GM06990 (cell line): ENCODE results near the gene PCCA.
"Not testable (repeated sequence)": the region's sequence is repeated elsewhere in the genome, so short reads cannot be mapped to it uniquely, and the experiment has no call there.

ENCODE experiments used
- DNase-seq: peaks from one replicate; pipeline ENCODE4 v3.0.0-alpha.2; 2011; ENCODE audit not compliant: insufficient read length; ENCODE audit errors: extremely low read depth
- H3K27me3 ChIP-seq: replicated peaks from 2 replicates; pipeline ENCODE4 v1.6.0; 2011; ENCODE audit warnings: low read length; ENCODE audit not compliant: control insufficient read depth, insufficient read depth
- H3K36me3 ChIP-seq: 2 replicates; pipeline ENCODE4 v1.5.1; 2011; ENCODE audit warnings: low read length; ENCODE audit not compliant: control insufficient read depth, insufficient read depth
- H3K4me3 ChIP-seq: replicated peaks from 2 replicates; pipeline ENCODE4 v1.5.1; 2011; ENCODE audit warnings: low read depth, mild to moderate bottlenecking, control low read depth, low read length
- CTCF ChIP-seq: IDR thresholded peaks from 2 replicates; pipeline ENCODE4 v1.5.1; 2011; ENCODE audit warnings: low read length, control low read depth, mild to moderate bottlenecking, inconsistent platforms; ENCODE audit not compliant: insufficient read depth, poor library complexity, severe bottlenecking

Gene PCCA

GRCh38 chr13:100147825-100148224 lies 58.9 kb downstream of the PCCA start:
- TF ChIP-seq CTCF = no peak
- no peaks in the 10 kb centered on the region for H3K36me3 ChIP-seq
- no peak overlapping the region for H3K4me3 ChIP-seq
- DNase-seq = no peak
- H3K27me3 ChIP-seq = no peaks in the 10 kb centered on the region

GRCh38 chr13:100148422-100148821 lies 59.5 kb downstream of the PCCA start:
- no peak for TF ChIP-seq CTCF
- no peaks in the 10 kb centered on the region for H3K36me3 ChIP-seq
- H3K27me3 ChIP-seq = no peaks in the 10 kb centered on the region
- H3K4me3 ChIP-seq = no peak overlapping the region
- DNase-seq = no peak

- no peak for TF ChIP-seq CTCF
Measured at GRCh38 chr13:100149389-100149788, 60.5 kb downstream of the PCCA start.

GRCh38 chr13:100150711-100151110 lies 61.8 kb downstream of the PCCA start:
- H3K4me3 ChIP-seq, H3K36me3 ChIP-seq, H3K27me3 ChIP-seq, DNase-seq: not testable (repeated sequence)

More at GRCh38 chr13:100149389-100149788, 60.5 kb downstream of the PCCA start:
- DNase-seq = no peak
- no peak overlapping the region for H3K4me3 ChIP-seq
- no peaks in the 10 kb centered on the region for H3K27me3 ChIP-seq
- no peaks in the 10 kb centered on the region for H3K36me3 ChIP-seq

GRCh38 chr13:100154842-100155416 lies 66.0 kb downstream of the PCCA start:
- DNase-seq = no peak
- no peak for TF ChIP-seq CTCF
- no peaks in the 10 kb centered on the region for H3K27me3 ChIP-seq
- H3K36me3 ChIP-seq = no peaks in the 10 kb centered on the region
- H3K4me3 ChIP-seq = no peak overlapping the region

- no peak for TF ChIP-seq CTCF
- DNase-seq = no peak
- Histone ChIP-seq H3K4me3 (no peak overlapping the region), H3K36me3 (no peaks in the 10 kb centered on the region), H3K27me3 (no peaks in the 10 kb centered on the region)
Measured at GRCh38 chr13:100156788-100157187, 67.9 kb downstream of the PCCA start.
